SW480 (cell line): ENCODE measurements around the gene CHM.

Experiments used
- DNase-seq: peaks from one replicate; pipeline ENCODE4 v3.0.0-alpha.2; 2016; ENCODE audit warnings: low spot score

Gene CHM

GRCh38 chrX:85907316-85907715, 140.0 kb downstream of the CHM start:
- DNase-seq: no peak

GRCh38 chrX:85906399-85906798, 141.0 kb downstream of the CHM start:
- DNase-seq: no peak

GRCh38 chrX:85905851-85906250, 141.5 kb downstream of the CHM start:
- no peak for DNase-seq

GRCh38 chrX:85903692-85904471, 143.5 kb downstream of the CHM start:
- no peak for DNase-seq

GRCh38 chrX:85897362-85898126, 149.8 kb downstream of the CHM start:
- DNase-seq: no peak

GRCh38 chrX:85882601-85883000, 164.8 kb downstream of the CHM start:
- DNase-seq: no peak

GRCh38 chrX:85870585-85870984, 176.8 kb downstream of the CHM start:
- DNase-seq: no peak

- DNase-seq: no peak
Measured at GRCh38 chrX:85865324-85865723, 182.0 kb downstream of the CHM start.

- DNase-seq: no peak
Measured at GRCh38 chrX:85859426-85859825, 187.9 kb downstream of the CHM start.

- DNase-seq: peak; percentile 25
Measured at GRCh38 chrX:85851418-85851817, 195.9 kb downstream of the CHM start.

- no peak for DNase-seq
Measured at GRCh38 chrX:85836868-85837267, 210.5 kb downstream of the CHM start.

- no peak for DNase-seq
Measured at GRCh38 chrX:85828771-85829170, 218.6 kb downstream of the CHM start.

- DNase-seq: no peak
Measured at GRCh38 chrX:85815203-85815751, 232.1 kb downstream of the CHM start.
